Stimulated activated CD4-positive, alpha-beta T cell treated with anti-CD3 and anti-CD28 coated beads, Interleukin-2, amount 100 ng/mL, for 24 hours (primary cell): ENCODE data around the gene FOXI1.

Experiments
- DNase-seq, 2 donors: peaks; one replicate each; pipeline ENCODE4 v3.0.0-alpha.2; 2020

The FOXI1 gene

GRCh38 chr5:170154297-170154696 is 48.6 kb downstream of the FOXI1 start:
- no peak for DNase-seq

- no peak for DNase-seq
These were observed 49.0 kb downstream of the FOXI1 start for GRCh38 chr5:170154744-170155143.

GRCh38 chr5:170155771-170156170 is 50.1 kb downstream of the FOXI1 start:
- no peak for DNase-seq

- no peak for DNase-seq
These were observed 53.5 kb downstream of the FOXI1 start for GRCh38 chr5:170159101-170159698.
